ENCODE results near the gene ZMIZ1.

The ZMIZ1 gene

GRCh38 chr10:79193694-79194382 lies 125.1 kb downstream of the ZMIZ1 start:
- TF ChIP-seq CTCF (IDR thresholded peaks at IDR 0.05) = no peak

- peak; percentile 94 for TF ChIP-seq CTCF (IDR thresholded peaks at IDR 0.05)
These were observed 126.5 kb downstream of the ZMIZ1 start for GRCh38 chr10:79195091-79195923.

GRCh38 chr10:79196470-79197461 lies 128.0 kb downstream of the ZMIZ1 start:
- TF ChIP-seq CTCF (IDR thresholded peaks at IDR 0.05) = peak; percentile 94

- TF ChIP-seq CTCF (IDR thresholded peaks at IDR 0.05) = no peak
These were observed 128.8 kb downstream of the ZMIZ1 start for GRCh38 chr10:79197558-79197957.

GRCh38 chr10:79200346-79200745 lies 131.6 kb downstream of the ZMIZ1 start:
- no peak for TF ChIP-seq CTCF (IDR thresholded peaks at IDR 0.05)

- no peak for TF ChIP-seq CTCF (IDR thresholded peaks at IDR 0.05)
These were observed 132.9 kb downstream of the ZMIZ1 start for GRCh38 chr10:79201706-79202105.

All from LNCAP (cell line).